NCI-H2081 treated with DMSO at 0.1 percent for 48 hours (cell line): ENCODE measurements around the gene NME5.

Experiments used
- DNase-seq: peaks from one replicate; lab custom pipeline; 2025; lab: John Stamatoyannopoulos, UW

NME5 gene

DNA sequence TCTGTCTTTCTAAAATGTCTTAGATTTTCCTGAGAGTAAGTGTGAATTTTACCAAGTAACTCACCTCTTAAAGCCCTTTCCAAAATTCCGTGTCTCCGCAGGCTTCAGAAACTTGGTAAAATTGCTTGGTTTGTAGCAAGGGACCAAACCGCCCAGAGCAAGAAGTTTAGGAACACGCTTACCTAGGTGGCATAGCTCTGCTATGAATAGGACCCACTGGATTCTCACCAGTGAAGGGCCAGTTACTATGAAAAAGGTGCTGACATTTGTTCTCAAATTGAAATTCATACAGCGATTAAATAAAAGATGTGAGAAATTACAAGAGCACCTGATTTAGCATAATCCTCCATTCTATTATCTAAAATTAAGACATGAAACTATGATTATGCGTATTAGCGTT is 6.7 kb downstream of the NME5 start:
- DNase-seq = no peak

DNA sequence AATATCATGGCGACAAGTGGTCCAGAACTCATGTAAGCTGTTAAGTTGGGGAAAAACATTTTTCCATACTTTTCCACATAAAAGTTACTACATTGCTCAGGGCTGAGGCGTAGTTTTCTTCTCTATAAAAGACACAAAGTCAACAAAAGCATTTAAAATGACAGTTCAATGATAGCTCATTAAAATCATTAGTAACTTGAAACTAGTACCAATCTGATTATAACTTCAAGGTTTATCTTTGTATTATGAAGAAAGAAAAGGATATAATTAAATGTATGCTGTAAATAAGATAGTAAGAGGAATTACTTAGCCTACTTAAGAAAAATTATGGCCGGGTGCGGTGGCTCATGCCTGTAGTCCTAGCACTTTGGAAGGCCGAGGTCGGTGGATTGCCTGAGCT is 9.9 kb downstream of the NME5 start:
- no peak for DNase-seq

DNA sequence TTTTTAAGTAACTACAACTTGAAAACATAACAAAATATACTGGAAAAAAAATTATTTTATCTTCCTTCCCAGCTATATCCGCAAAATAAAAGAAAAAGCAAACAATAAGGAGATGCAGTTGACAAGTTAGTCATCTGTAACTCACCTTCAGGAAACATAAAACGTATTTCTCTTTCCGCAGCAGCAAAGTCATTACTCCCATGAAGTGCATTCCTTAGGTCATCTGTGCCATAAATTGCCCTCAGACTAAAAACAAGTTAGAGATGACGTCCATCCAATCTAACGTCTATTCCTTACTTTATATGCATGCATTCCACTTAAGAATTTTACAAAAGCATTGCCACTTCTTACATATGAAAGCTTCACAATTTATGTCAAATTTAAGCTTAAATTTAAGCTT is 10.9 kb downstream of the NME5 start:
- no peak for DNase-seq

DNA sequence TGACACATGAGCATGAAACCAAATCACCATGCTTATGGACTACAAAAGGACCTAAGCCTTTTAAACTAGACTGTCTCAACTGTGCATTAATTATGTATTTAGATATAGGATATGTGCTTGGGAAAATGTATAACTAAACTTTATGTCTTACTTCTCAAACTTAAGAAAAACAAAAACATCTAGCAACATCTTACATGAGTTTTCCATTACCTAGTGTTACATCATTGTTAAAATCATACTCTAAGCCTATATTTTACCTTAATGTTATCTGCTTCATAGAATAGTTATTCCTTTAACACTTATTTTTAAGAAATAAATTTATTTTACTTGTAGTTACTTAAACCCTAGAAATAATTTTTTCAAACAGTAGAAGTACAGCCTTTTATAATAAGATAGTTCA is 24.0 kb downstream of the NME5 start:
- DNase-seq = no peak

DNA sequence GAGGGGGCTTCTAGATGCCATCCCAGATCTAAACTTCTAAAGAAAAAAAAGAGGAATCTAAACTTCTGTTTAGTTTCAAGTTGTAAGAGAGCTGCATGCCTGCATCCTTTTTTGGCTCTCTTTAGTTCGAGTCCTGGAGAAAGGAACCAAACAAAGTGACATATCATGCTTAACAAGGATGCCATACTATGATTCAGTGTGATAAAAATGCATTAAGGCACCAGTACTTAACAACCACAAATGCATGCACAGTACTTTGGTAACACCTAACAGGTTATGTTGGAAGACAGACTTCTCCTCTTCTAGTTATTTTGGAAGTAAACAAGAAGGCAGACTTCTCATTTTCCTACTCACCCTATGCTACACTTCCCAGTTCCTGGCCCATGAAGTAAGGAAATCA is 27.3 kb downstream of the NME5 start:
- no peak for DNase-seq

DNA sequence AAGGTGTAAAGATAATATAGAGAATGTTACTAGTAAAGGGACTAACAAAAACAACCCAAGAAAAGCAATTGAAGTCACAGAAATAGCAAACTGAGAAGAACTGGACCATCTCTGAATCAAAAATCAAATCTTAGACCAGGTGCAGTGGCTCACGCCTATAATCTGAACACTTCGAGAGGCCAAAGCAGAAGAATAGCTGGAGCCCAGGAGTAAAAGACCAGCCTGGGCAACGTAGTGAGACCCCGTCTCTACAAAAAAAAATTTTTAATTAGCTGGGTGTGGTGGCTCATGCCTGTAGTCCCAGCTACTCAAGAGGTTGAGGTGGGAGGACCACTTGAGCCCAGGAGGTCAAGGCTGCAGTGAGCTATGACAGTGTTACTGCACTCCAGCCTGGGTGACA is 28.0 kb downstream of the NME5 start:
- no peak for DNase-seq

DNA sequence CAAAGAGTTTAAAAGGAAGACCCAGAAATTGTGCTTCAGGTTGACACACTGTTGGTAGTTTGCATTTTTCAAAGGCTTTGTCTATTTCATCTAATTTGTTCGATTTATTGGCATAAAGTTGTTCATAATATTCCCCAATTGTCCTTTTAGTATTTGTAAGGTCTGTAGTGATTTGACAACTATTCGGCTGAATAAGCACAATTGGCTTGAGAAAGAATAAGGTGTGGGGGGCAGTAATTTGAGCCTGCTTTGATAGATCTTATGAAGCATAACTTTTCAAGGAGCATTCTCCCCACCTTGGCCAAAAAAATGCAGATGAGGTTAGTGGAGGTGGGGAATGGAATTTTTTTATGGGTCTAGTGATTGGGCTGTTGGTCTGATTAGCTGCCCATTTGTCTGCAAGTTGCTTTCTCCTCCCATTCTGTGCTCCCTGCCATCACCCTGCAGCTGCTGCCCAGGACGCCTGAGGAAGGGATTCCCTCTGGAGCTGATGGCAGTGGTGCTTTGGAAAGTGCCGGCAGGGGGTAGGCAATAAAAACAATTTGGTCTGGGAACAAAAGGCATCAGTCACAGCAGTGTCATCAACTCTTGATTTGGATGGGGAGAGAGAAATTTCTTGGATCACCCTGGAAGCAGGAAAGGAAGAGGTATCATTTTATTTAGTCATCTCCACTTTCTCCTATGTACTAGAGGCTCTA is 28.8 kb downstream of the NME5 start:
- peak; percentile 19 for DNase-seq

DNA sequence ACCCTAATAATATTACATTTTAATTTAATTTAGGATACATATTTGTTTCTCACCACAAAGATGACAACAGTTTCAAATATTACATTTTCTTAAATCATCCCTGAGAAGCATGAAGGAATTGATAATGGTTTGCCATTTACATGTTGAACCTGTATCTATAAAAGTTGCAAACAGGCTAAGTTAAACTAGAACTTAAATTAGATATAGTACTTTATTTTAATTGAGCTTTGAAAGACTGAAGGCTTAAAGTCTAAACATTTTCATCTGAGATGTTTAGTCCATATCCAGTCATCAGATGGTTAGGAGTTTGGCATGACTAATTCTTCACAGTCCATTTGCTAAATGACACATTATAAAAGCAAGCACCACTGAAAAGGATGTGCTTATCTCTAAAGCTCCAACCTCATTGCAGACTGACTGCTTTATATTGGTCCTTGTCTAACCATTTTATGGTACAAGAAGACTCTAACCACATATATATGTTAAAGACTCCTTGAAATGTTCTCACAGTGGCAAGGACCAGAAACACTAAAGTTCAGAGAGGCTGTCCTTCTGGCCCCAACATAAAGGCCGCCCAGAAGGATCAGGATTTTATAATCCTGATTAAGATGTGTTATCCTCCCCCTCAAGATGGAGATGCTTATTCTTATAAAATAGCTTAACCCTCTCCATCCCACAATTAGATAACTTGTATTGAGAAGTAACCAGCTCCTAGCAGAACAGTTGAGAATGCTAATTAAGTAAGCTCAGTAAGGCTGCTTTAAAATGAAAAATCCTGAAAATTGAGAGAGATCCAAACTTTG is 29.6 kb downstream of the NME5 start:
- no peak for DNase-seq

DNA sequence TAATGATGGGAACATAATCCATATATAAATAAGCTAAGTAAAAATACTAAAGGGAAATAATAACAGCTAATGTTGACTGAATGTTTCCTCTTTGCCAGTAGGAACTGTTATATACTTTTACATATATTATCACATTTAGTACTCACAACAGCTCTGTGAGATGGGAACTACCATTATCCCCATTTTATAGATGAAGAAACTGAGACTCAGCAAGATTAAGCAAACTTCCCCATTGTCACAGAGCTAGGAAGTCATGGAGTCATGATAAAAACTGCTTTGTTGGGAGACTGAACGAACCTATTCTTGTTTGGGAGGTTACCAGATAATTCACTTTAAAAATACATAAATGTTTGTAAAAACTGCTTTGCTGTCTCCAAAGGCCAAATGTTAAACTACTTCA is 32.0 kb downstream of the NME5 start:
- no peak for DNase-seq

DNA sequence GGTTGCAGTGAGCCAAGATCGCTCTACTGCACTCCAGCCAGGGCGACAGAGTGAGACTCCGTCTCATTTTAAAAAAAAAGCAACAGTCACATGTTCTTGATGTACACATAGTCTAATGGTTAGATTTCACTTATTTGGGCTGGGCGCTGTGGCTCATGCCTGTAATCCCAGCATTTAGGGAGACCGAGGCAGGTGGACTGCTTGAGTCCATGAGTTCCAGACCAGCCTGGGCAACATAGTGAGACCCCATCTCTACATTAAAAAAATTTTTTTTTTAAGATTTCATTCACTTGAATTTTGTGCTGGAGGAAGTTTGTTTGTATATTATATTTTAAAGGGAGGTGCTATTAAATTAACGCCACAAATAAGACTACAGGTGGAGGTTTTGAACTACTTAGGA is 33.5 kb downstream of the NME5 start:
- no peak for DNase-seq

DNA sequence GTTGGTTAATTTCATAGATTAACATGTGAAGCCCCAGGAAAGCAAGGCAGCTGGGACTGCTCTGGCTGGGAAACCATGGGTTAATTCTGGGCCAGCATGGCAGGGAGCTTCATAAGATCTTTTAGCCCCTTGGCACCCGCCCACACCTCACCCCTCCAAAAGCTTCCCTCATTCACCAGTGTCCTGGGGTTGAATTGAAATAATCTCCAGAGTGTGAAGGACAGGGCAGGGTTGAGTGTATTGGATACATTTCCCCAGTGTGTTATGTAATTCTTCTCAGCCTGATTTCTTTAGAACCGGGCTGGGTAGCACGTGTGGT is 36.0 kb downstream of the NME5 start:
- no peak for DNase-seq

DNA sequence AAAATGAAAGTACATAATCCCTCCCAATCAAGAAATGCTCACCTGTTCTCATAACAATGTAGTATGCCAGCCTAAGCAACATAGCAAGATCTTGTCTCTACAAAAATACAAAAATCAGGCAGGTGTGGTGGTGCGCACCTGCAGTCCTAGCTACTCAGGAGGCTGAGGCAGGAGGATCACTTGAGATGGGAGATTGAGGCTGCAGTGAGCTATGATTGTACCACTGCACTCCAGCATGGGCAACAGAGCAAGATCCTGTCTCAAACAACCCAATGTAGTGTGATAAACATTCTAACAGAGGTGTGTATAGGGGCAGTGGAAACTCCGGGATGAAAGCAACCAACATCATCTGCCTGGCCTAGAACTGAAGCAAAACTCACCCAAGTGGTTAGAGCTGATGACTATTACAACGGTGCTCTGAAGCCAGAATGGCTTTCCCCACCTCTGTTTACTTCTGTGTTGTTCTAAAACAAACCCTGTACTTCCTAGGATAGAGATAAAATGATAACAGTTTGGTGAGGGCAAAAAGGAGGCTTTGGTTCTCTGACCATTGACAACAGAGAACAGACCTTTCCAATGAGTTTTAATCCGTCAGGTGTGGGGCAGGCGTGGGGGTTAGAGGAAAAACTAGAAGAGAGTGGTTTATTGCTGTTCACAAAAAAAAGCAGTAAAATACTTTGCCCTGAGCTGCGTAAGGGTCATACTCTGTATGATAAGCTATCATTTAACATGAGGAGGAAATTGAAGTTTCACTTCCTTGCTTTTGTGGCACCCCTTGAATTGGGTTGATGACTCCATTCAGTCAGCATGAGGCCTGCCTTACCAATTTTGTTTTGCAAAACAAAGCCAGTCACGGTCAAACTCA is 36.5 kb downstream of the NME5 start:
- no peak for DNase-seq

DNA sequence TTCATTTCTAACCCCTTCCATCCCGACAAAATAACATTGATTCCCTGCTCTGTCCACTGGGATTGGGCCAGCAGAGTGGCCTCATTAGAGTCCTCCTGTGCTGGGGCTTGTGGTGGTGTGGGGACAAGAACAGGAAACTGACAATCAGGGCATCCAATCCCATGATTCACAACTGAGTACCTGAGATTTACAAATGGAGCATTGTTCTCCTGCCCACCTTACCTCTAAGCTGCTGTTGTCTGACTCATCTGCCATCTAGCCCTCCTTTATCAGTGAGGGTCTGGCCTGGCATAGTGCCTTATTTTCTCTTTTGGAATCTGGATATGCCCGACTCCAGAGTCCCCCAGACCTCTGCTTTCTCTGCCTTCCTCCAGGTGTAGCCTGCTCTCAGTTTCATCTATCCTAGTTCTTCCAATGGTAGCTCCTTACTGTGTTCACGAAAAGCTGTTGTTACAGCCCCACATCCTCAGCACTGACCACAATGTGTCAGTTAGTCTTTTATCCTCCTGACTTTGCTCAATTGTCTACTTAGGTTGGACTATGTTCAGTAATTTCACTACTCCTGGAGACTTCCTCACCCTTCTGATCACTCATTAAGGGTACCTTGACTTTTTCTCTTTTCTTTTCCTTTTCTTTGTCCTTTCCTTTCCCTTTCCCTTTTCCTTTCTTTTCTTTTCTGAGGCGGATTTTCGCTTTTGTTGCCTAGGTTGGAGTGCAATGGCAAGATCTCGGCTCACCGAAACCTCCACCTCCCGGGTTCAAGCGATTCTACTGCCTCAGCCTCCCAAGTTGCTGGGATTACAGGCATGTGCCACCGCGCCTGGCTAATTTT is 42.0 kb downstream of the NME5 start:
- no peak for DNase-seq

DNA sequence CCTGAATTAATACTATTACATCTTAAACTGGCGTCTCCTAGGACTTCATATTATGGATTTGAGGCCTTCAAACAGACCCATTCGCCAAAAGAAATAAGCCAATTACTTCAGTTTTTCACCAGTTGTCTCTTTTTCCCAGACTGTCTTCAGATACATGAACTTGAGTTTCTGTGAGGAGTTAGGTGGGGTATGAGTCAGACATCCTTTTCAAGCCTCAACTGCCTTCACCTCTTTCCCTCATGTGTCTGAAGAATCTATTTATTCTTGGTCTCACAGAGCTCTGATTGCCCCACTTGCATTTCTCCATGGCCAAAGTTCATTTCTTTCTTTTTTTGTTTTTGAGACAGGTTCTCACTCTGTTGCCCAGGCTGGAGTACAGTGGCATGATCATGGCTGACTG is 42.9 kb downstream of the NME5 start:
- DNase-seq = no peak

DNA sequence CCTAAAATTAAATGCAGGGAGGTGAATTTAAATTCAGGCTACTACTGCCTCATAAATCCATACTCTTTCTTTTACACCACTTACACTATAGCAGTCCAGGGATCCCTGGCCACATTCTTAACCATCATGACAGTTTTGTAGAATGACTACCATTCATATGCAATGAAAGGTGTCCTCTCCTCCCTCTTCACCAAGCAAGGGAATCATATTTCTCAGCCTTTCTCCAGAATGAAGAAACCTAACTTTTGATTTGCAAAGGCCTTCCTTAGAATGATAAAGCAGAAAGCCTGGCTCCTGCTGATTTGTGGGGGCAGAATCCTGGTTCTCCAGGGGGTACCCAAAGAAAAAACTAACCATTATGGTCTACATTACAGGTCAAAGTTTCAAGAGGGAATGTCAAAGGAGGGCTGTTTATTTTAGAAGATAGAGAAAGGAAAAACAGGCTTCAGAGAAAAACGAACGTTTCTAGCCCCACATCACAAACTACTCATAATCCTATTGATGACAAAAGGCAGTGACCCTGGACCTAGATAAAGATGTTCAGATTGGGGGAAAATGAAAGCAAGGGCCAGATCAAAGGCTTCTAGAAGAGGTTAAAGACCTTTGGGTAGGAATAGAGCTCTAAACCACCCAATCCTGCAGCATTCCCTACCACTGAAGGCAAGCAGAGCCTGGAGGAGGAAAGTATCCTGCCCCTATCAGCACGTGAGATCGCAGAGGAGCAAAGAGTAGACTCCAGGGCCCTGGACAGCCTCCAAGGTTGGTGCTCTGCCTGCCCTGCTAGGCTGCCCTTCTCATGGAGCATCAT is 43.9 kb downstream of the NME5 start:
- DNase-seq = no peak

DNA sequence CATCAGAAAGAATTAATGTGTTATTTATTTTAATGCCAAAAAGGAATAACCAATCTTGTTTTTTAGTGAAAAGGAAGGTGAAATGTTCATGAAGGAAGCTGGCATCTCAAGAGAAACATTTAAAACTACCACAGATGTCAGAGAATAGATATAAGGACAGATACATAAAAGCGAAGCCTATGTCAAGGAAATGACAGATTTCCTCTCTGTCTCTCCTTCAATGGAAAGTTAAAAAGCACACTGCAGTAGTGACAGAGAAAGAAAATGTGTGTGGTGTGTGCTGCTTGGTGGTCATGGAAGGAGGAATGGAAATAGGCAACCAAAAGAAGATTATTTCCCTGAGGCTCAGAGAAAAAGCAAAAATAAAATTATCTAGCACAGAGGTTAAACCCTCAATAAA is 46.2 kb downstream of the NME5 start:
- no peak for DNase-seq

DNA sequence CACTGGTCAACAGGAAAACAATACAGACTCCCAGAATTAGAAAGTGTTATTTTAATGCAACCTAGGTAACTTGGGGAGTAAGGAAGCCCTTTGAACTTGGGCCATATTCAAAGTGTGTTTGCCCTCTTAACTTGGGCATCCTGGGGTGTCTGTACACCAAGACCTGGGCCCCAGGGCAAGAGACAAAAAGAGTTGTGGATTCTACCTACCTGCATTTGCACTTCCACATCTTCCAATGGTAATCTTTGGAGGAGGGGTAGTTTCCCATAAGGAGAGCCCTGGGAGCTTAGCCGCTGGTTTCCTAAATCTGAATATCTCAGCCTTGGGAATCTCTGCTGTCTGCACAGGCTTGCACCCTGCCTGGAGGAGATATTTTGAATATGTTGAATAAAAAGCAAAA is 46.9 kb downstream of the NME5 start:
- no peak for DNase-seq

DNA sequence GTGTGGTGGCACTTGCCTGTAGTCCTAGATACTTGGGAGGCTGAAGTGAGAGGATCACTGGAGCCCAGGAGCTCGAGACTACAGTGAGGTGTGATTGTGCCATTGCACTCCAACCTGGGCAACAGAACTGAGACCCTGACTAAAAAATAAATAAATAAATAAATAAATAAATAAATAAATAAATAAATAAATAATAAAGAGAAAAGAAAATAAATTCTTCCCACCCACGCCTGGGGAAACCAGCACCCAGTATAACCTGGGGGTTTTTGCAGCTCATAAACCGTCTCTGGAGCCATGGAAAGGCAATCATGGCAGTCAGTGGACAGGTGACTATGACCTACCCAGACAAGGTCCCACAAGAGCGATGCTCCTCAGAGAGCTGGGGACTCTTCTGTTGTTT is 47.5 kb downstream of the NME5 start:
- no peak for DNase-seq

DNA sequence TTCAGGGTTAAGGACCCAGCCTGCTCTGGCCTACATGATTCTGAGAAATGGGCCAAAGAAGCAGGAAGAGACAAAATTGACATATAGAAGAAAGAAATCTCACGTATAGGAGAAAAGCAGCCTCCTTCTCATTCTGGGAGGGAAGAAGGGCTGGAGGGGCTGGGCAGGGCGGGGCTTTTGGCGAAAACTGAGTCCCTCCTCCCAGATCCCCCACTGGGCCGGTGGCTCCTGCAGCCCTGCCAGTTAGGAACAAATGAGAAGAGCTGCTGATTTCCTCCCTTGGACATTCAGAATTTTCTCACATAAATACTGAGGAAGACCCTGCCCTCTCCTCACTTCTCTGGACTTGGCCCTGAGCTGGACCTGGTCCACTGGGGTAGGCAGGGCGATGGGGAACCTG is 55.5 kb downstream of the NME5 start, which contains the start of gene WNT8A:
WNT8A (plus strand) TSS at position 332 of the 400 bp plus-strand sequence. CDS start 95 bp downstream, outside the sequence.
- DNase-seq = no peak

DNA sequence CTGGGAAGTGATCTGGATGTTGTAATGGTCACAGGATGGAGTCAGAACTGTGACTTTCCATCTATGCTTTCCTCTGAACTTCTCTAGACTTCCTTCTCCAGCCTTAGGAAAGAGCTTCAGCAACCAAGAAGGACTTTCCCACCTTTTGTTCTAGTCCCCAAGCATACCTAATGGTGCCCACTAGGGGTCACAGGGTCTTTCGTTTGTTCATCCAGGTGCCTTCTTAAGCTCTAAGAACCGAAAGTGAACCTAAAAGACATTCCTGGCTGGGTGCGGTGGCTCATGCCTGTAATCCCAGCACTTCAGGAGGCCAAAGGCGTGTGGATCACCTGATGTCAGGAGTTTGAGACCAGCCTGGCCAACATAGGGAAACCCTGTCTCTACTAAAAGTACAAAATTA is 57.2 kb downstream of the NME5 start:
- DNase-seq = no peak

DNA sequence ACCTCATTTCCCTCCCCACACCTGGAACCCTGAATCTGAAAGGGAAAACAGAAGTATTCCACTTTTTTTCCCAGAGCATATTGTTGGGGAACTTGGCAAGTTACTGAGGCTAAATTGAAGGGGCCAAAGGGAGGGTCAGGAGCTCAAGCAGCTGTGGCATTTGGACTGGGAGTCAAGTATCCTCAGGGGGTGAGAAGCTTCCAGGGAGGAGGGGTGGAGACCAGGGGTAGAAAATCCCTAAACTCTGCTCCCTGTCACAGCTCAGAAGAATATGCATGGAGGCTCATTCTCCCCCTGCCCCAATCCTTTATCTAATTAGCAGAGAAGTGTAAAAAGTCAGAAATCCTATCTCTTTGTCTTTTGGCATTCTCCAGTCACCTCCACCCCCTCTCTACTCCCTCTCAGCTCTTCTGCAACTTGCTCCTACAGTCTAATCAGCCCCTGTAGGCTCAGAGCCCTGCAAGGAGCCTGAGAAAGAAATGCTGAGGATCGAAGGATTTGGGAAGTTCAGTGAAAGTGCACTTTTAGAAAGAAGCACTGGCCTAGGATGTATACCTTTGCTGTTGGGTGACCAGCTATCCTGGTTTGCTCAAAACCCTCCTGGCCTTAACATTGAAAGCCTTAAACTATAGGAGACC is 61.1 kb downstream of the NME5 start:
- DNase-seq = no peak
